ENCODE measurements around the gene ZNF107. TPM values are rescaled to one million over a fixed set of nuclear protein-coding genes. Genes with fewer than 3 reads are reported as not detected.

The ZNF107 gene
- total and polyA plus RNA-seq, 2 donors (not counting 3 experiments of a cell fraction or from before 2014, with no cell fraction given), result 0.77 to 5.8 TPM

DNA sequence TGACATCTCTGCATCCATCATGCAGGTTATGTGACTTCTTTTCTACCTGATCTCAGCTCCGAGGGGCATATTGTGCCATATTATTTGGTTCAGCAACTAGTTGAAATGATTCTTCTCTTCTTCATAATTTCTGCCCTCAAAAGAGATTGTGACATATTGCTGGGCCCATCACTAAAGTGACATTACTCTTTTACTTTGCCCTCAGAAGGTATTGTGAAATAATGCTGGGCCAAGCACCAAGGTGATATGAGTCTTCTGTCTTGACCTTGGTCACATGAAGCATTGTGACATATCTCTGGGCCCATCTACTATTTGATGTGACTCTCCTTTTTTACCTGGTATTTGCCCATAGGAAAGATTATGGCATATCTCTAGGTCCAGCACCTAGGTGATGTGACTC, 33.9 kb upstream of the ZNF107 start:
- Histone ChIP-seq H4K20me1 (replicated peaks; ENCODE audit: control insufficient read depth, extremely low read depth, insufficient read depth, low read length) (no peaks in the 10 kb centered on the region), H3K4me3 (replicated peaks in 1 of 3; ENCODE audit: insufficient read depth in 1 of 3, low read depth in 1 of 3, low read length in 3 of 3) (no peak overlapping the region), H3K9me3 (replicated peaks; ENCODE audit: control insufficient read depth, insufficient read depth, low read length) (no peaks in the 10 kb centered on the region), H2AFZ (ENCODE audit: low read depth, low read length) (no peak overlapping the region), H3K4me1 (ENCODE audit: control insufficient read depth, extremely low read depth, insufficient read depth, low read length) (no peaks in the 10 kb centered on the region), H3K79me2 (ENCODE audit: control insufficient read depth, insufficient read depth, low read length) (no peaks in the 10 kb centered on the region), H3K27ac (ENCODE audit: insufficient read depth, low read depth, low read length) (no peak overlapping the region), H3K9ac (replicated peaks; ENCODE audit: extremely low read depth, insufficient read depth, low read length) (no peak overlapping the region), H3K27me3 (ENCODE audit: control insufficient read depth in 2 of 2, insufficient read depth in 2 of 2, low read length in 2 of 2) (no peaks in the 10 kb centered on the region), H3K9me1 (replicated peaks; ENCODE audit: control insufficient read depth, extremely low read depth, insufficient read depth, low read length) (no peaks in the 10 kb centered on the region), H3K4me2 (ENCODE audit: insufficient read depth, low read length) (no peak overlapping the region), H3K36me3 (ENCODE audit: control insufficient read depth in 2 of 2, extremely low read depth in 1 of 2, insufficient read depth in 2 of 2, low read length in 2 of 2) (no peaks in the 10 kb centered on the region)
- FAIRE-seq, result no peak
- no TSS peak for BruUV-seq (replicated peaks)
- DNase-seq (ENCODE audit: low read depth, low spot score), result no peak
- ChIA-PET POLR2A (no interaction called here), CTCF (no interaction called here)
- dilution Hi-C loops (cut with MboI; ENCODE audit: extremely low pct_ligation_motif_present, low sequenced_read_pairs), result no loop called here
- intact Hi-C loops (cut with micrococcal nuclease), result no loop called here
- TF ChIP-seq POLR2AphosphoS5 (IDR thresholded peaks at IDR 0.05; ENCODE audit: insufficient read depth, low read depth, low read length) (no peak), MYC (IDR thresholded peaks at IDR 0.05; ENCODE audit: low read depth, low read length) (no peak), GATA2 (IDR thresholded peaks at IDR 0.05; ENCODE audit: insufficient read depth, insufficient read length, low read depth, low read length) (no peak), EZH2 (IDR thresholded peaks at IDR 0.05; ENCODE audit: borderline replicate concordance, low read depth, low read length, severe bottlenecking) (no peak), POLR2A (IDR thresholded peaks at IDR 0.05; ENCODE audit: low read depth, low read length) (no peak), JUN (IDR thresholded peaks at IDR 0.05; ENCODE audit: borderline replicate concordance, insufficient read depth, insufficient read length, low read depth) (no peak), FOS (IDR thresholded peaks at IDR 0.05; ENCODE audit: borderline replicate concordance, insufficient read depth, low read length) (no peak)
- TF ChIP-seq, protein P1, sequence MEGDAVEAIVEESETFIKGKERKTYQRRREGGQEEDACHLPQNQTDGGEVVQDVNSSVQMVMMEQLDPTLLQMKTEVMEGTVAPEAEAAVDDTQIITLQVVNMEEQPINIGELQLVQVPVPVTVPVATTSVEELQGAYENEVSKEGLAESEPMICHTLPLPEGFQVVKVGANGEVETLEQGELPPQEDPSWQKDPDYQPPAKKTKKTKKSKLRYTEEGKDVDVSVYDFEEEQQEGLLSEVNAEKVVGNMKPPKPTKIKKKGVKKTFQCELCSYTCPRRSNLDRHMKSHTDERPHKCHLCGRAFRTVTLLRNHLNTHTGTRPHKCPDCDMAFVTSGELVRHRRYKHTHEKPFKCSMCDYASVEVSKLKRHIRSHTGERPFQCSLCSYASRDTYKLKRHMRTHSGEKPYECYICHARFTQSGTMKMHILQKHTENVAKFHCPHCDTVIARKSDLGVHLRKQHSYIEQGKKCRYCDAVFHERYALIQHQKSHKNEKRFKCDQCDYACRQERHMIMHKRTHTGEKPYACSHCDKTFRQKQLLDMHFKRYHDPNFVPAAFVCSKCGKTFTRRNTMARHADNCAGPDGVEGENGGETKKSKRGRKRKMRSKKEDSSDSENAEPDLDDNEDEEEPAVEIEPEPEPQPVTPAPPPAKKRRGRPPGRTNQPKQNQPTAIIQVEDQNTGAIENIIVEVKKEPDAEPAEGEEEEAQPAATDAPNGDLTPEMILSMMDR (IDR thresholded peaks at IDR 0.05; ENCODE audit: extremely low read depth in 1 of 2, insufficient read depth in 1 of 2, low read depth in 1 of 2, low read length in 2 of 2), result no peak
- TF ChIP-seq, protein P2, sequence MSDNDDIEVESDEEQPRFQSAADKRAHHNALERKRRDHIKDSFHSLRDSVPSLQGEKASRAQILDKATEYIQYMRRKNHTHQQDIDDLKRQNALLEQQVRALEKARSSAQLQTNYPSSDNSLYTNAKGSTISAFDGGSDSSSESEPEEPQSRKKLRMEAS (IDR thresholded peaks at IDR 0.05; ENCODE audit: insufficient read depth, insufficient read length), result no peak
